Measurements from ENCODE around the gene PIP4K2A. TPM values are rescaled to one million over a fixed set of nuclear protein-coding genes. Genes with fewer than 3 reads are reported as not detected.

PIP4K2A gene
- total RNA-seq, 1 donor from 2014 or later: 110 TPM

DNA sequence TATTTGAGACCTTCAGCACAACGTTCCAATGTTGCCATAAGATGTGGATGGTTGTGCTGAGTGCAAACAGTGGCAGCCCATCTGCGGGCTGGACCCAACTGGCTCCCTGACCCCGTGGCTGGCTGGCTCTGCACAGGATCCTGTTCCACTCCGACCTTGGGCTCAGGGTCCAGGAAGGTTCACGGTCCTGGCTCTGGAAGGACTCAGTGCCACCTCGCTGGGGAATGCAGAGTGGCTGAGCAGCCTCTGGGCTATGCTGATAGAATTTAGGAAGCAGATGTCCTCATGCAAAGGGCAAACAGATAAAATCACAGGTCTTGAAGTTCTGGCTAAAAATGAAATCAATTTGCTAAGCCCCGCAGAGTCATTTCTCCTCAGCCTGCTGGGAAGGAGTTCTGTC, 171.6 kb downstream of the PIP4K2A start:
- H3K4me1 Mint-ChIP-seq (ENCODE audit: unreplicated experiment): peaks cover 7% of the 10 kb centered on the region
- peak overlapping the region; percentile 47 for H3K4me3 Mint-ChIP-seq (ENCODE audit: unreplicated experiment)
- no peak overlapping the region for H3K27ac Mint-ChIP-seq (ENCODE audit: unreplicated experiment)
- H3K36me3 Mint-ChIP-seq (ENCODE audit: low read depth, unreplicated experiment): peaks cover 63% of the 10 kb centered on the region
- no peaks in the 10 kb centered on the region for H3K9me3 Mint-ChIP-seq (ENCODE audit: unreplicated experiment)
- DNase-seq (ENCODE audit: low spot score): no peak
- TF ChIP-seq, protein P1, sequence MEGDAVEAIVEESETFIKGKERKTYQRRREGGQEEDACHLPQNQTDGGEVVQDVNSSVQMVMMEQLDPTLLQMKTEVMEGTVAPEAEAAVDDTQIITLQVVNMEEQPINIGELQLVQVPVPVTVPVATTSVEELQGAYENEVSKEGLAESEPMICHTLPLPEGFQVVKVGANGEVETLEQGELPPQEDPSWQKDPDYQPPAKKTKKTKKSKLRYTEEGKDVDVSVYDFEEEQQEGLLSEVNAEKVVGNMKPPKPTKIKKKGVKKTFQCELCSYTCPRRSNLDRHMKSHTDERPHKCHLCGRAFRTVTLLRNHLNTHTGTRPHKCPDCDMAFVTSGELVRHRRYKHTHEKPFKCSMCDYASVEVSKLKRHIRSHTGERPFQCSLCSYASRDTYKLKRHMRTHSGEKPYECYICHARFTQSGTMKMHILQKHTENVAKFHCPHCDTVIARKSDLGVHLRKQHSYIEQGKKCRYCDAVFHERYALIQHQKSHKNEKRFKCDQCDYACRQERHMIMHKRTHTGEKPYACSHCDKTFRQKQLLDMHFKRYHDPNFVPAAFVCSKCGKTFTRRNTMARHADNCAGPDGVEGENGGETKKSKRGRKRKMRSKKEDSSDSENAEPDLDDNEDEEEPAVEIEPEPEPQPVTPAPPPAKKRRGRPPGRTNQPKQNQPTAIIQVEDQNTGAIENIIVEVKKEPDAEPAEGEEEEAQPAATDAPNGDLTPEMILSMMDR (IDR thresholded peaks at IDR 0.05; ENCODE audit: unreplicated experiment): no peak
- peaks cover 4% of the 10 kb centered on the region for H3K27me3 Mint-ChIP-seq (ENCODE audit: unreplicated experiment)

DNA sequence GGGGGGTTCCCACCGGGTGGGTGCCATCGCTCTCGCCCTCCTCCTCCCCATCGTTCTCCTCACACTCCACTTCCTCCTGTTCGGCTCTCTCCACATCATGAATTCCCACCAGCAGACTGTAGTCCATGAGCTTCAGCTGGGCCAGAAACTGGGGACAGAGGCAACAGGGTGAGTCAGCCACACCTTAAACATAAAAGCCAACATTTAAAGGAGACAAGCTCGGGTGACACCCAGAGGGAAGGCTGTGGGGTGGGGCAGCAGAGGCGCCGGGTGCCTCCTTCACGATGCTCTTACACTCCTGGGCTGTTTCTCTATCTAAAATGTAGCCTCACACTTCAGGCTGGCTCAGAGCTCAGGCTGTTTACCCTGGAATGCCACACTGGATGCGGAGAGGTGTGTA, 172.5 kb downstream of the PIP4K2A start:
- H3K27ac Mint-ChIP-seq (ENCODE audit: unreplicated experiment): peak overlapping the region; percentile 1
- H3K36me3 Mint-ChIP-seq (ENCODE audit: low read depth, unreplicated experiment): peaks cover 63% of the 10 kb centered on the region
- TF ChIP-seq, protein P1 (IDR thresholded peaks at IDR 0.05; ENCODE audit: unreplicated experiment): no peak
- peaks cover 7% of the 10 kb centered on the region for H3K4me1 Mint-ChIP-seq (ENCODE audit: unreplicated experiment)
- H3K4me3 Mint-ChIP-seq (ENCODE audit: unreplicated experiment): peak overlapping the region; percentile 13
- H3K9me3 Mint-ChIP-seq (ENCODE audit: unreplicated experiment): no peaks in the 10 kb centered on the region
- no peak for DNase-seq (ENCODE audit: low spot score)
- peaks cover 5% of the 10 kb centered on the region for H3K27me3 Mint-ChIP-seq (ENCODE audit: unreplicated experiment)

DNA sequence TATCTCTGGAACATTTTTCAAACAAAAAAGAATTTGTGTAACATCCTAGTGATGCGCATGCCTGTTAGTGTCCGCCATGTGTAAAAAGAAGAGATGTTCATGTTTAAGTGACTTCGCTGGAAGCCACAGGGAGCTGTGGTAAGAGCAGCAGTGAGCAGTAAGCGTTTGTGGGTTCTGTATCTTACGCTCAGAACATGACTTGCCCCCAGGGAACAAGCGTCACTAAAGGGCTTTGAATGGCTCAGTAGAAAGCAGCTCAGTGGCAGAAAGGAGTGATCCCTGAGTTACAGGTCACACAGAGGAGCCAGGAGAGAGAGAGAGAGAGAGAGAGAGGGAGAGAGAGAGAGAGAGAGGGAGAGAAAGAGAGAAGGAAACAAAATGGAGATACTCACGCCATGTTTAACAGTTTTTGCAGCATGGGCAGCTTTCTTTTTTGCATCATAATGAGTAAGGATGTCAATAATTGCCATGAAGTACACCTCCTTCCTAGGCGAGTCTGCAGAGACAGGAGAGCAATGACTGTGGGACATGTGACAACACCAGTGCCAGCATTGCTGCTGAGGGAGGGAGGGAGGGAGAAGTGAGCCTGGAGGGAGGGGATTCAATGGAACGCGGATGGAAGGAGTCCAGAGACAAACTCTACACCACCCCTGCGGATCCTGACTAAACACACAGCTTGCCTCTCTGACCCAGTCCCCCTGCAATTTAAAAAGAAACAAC, 174.6 kb downstream of the PIP4K2A start:
- TF ChIP-seq, protein P1 (IDR thresholded peaks at IDR 0.05; ENCODE audit: unreplicated experiment): no peak
- no peaks in the 10 kb centered on the region for H3K9me3 Mint-ChIP-seq (ENCODE audit: unreplicated experiment)
- H3K27ac Mint-ChIP-seq (ENCODE audit: unreplicated experiment): no peak overlapping the region
- no peak for DNase-seq (ENCODE audit: low spot score)
- peaks cover 8% of the 10 kb centered on the region for H3K27me3 Mint-ChIP-seq (ENCODE audit: unreplicated experiment)
- peaks cover 64% of the 10 kb centered on the region for H3K36me3 Mint-ChIP-seq (ENCODE audit: low read depth, unreplicated experiment)
- H3K4me1 Mint-ChIP-seq (ENCODE audit: unreplicated experiment): peaks cover under 1% of the 10 kb centered on the region
- H3K4me3 Mint-ChIP-seq (ENCODE audit: unreplicated experiment): no peak overlapping the region

DNA sequence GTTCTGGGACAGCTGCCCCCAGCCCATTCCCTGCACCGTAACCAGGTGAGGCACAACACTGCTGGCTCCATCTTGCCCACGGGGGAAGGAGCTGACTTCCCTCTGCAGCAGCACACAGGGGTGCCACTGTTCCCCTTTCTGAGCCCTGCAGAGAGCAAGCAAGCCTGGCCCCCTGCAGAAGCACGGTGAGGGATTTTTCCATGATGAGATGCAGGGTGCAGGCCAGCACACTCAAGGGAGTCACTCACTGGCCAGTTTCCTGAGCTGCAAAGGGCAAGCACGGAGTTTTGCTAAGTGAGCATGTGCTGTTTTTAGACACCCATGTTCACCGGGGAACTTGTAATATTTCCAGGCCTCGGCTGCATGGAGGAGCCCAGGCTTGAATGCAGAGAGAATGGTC, 176.6 kb downstream of the PIP4K2A start:
- no peaks in the 10 kb centered on the region for H3K4me1 Mint-ChIP-seq (ENCODE audit: unreplicated experiment)
- H3K4me3 Mint-ChIP-seq (ENCODE audit: unreplicated experiment): peak overlapping the region; percentile 57
- H3K27me3 Mint-ChIP-seq (ENCODE audit: unreplicated experiment): peaks cover 10% of the 10 kb centered on the region
- H3K36me3 Mint-ChIP-seq (ENCODE audit: low read depth, unreplicated experiment): peaks cover 73% of the 10 kb centered on the region
- DNase-seq (ENCODE audit: low spot score): no peak
- TF ChIP-seq, protein P1 (IDR thresholded peaks at IDR 0.05; ENCODE audit: unreplicated experiment): no peak
- no peak overlapping the region for H3K27ac Mint-ChIP-seq (ENCODE audit: unreplicated experiment)
- no peaks in the 10 kb centered on the region for H3K9me3 Mint-ChIP-seq (ENCODE audit: unreplicated experiment)

DNA sequence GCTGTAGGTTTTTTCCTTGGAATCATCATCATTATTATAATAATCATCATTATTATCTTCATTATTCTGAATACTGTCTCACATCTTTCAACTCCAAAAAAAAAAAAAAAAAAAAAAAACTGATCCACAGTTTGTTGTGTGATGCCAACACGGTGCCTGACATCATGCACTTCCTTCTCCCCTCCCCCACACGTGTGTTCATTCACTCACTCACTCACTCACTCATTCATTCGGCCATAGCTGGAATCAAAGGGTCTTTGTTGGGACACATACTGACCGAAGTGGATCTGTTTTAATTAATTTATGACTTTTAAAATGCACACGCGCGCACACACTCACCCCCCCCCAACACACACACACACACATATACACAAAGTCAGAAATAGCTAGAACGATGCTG, 177.8 kb downstream of the PIP4K2A start:
- Mint-ChIP-seq H3K27me3 (ENCODE audit: unreplicated experiment) (peaks cover 11% of the 10 kb centered on the region), H3K4me1 (ENCODE audit: unreplicated experiment) (no peaks in the 10 kb centered on the region), H3K9me3 (ENCODE audit: unreplicated experiment) (no peaks in the 10 kb centered on the region), H3K27ac (ENCODE audit: unreplicated experiment) (no peak overlapping the region), H3K4me3 (ENCODE audit: unreplicated experiment) (peak overlapping the region; percentile 8), H3K36me3 (ENCODE audit: low read depth, unreplicated experiment) (peaks cover 65% of the 10 kb centered on the region)
- TF ChIP-seq, protein P1 (IDR thresholded peaks at IDR 0.05; ENCODE audit: unreplicated experiment): no peak
- DNase-seq (ENCODE audit: low spot score): no peak

All from endothelial cell (in vitro differentiated cells).